K562 (cell line): ENCODE data around the gene CENPP. TPM values are rescaled to one million over a fixed set of nuclear protein-coding genes. Genes with fewer than 3 reads are reported as not detected.

Source experiments
- ATAC-seq: fragments of 200-7000 bp; cut with Tn5 transposase; 3 replicates; pipeline ENCODE4 v1.9.1; 2020; ENCODE audit warnings: moderate library complexity
- BruUV-seq: library from RNA; stranded (reverse); fragments of 400-500 nt; replicated peaks from 2 replicates; lab custom pipeline; 2021; lab: Mats Ljungman, UMichigan
- CTCF ChIA-PET: fragments of 300-600 bp; formaldehyde crosslinking; extraction: SDS; loops from one replicate; lab custom pipeline; 2021; ENCODE audit warnings: low intra/inter-chr PET ratio; lab: Yijun Ruan, JAX
- POLR2A ChIA-PET: fragments of 300-600, 350-650 bp; sonication (Branson Sonifier 250); formaldehyde crosslinking; extraction: SDS; loops from one replicate; lab custom pipeline; 2021; ENCODE audit warnings: antibody characterized with exemption, inconsistent platforms; lab: Yijun Ruan, JAX
- DNase-seq, 4 experiments: peaks; one replicate each; pipeline versions ENCODE4 v3.0.0 to v3.0.0-alpha.2; 2011 to 2018; ENCODE audit warnings: low spot score in 3 of 4, mixed read lengths in 3 of 4; ENCODE audit errors: extremely low read depth in 1 of 4
- FAIRE-seq: peaks from 2 replicates; lab custom pipeline; 2011; peaks lifted over from hg19 to GRCh38; lab: Jason Lieb, UNC
- H2AFZ ChIP-seq: 2 replicates; pipeline ENCODE4 v1.6.0; 2011; ENCODE audit warnings: low read depth, low read length, control low read depth, inconsistent platforms
- H3K27ac ChIP-seq: fragments of 200-600 bp; 3 replicates; pipeline ENCODE4 v1.8.0; 2011; ENCODE audit warnings: low read depth, mild to moderate bottlenecking, control low read depth, inconsistent platforms, low read length, moderate library complexity, mixed read lengths; ENCODE audit errors: extremely low read depth
- H3K27me3 ChIP-seq, 2 experiments: fragments of 300-600 bp in 1 of 2; 2 replicates in 1 of 2; 3 replicates in 1 of 2; pipeline versions ENCODE4 v1.6.0 to v1.8.0; 2011; ENCODE audit warnings: inconsistent platforms in 2 of 2, low read length in 2 of 2, mild to moderate bottlenecking in 1 of 2, mixed read lengths in 1 of 2, moderate library complexity in 1 of 2; ENCODE audit not compliant: control insufficient read depth in 2 of 2, insufficient read depth in 2 of 2
- H3K36me3 ChIP-seq: fragments of 300-600 bp; 3 replicates; pipeline ENCODE4 v1.8.0; 2011; ENCODE audit warnings: mild to moderate bottlenecking, low read length, inconsistent platforms; ENCODE audit not compliant: control insufficient read depth, insufficient read depth
- H3K4me1 ChIP-seq, 2 experiments: fragments of 200-600 bp in 1 of 2; replicated peaks in 1 of 2; 2 replicates in 1 of 2; 3 replicates in 1 of 2; pipeline versions ENCODE4 v1.5.1 to v1.8.0; 2011; ENCODE audit warnings: inconsistent platforms in 2 of 2, low read length in 2 of 2, mild to moderate bottlenecking in 1 of 2, mixed read lengths in 1 of 2, moderate library complexity in 1 of 2; ENCODE audit not compliant: control insufficient read depth in 2 of 2, insufficient read depth in 2 of 2
- H3K4me2 ChIP-seq: 2 replicates; pipeline ENCODE4 v1.6.1; 2011; ENCODE audit warnings: low read length, control low read depth, inconsistent platforms, mixed read lengths; ENCODE audit not compliant: insufficient read depth
- H3K4me3 ChIP-seq: fragments of 200-600 bp; sonication (generic), shearing (Covaris generic); 2 replicates; pipeline ENCODE4 v1.5.1; 2016; ENCODE audit warnings: control low read depth, inconsistent platforms
- H3K79me2 ChIP-seq: fragments of 200-600 bp; 3 replicates; pipeline ENCODE4 v1.8.0; 2011; ENCODE audit warnings: low read length, inconsistent platforms; ENCODE audit not compliant: control insufficient read depth, insufficient read depth
- H3K9ac ChIP-seq, 2 experiments: 2 replicates each; pipeline versions ENCODE4 v1.6.0 to v1.6.1; 2011; ENCODE audit warnings: low read depth in 2 of 2, low read length in 2 of 2, control low read depth in 1 of 2, inconsistent platforms in 1 of 2, mild to moderate bottlenecking in 1 of 2, mixed read lengths in 1 of 2; ENCODE audit not compliant: insufficient read depth in 1 of 2
- H3K9me1 ChIP-seq: one replicate; pipeline ENCODE4 v1.6.0; 2011; ENCODE audit warnings: inconsistent platforms, mild to moderate bottlenecking, low read length, moderate library complexity; ENCODE audit not compliant: control insufficient read depth, insufficient read depth
- H3K9me3 ChIP-seq: replicated peaks from 2 replicates; pipeline ENCODE4 v1.5.1; 2011; ENCODE audit warnings: low read depth, low read length, inconsistent platforms; ENCODE audit not compliant: control insufficient read depth, insufficient read depth
- H4K20me1 ChIP-seq: replicated peaks from 2 replicates; pipeline ENCODE4 v1.6.1; 2011; ENCODE audit warnings: low read length, inconsistent platforms, mixed read lengths; ENCODE audit not compliant: control insufficient read depth, insufficient read depth
- BHLHE40 ChIP-seq: IDR thresholded peaks from 2 replicates; pipeline ENCODE4 v1.6.1; 2011; ENCODE audit warnings: low read length, improper control_type of control experiment
- CBFA2T3 ChIP-seq: fragments of 450-650 bp; IDR thresholded peaks from 2 replicates; pipeline ENCODE4 v1.6.1; 2017
- KAT7 ChIP-seq: sonication (generic); formaldehyde crosslinking; IDR thresholded peaks from 2 replicates; pipeline ENCODE4 v1.8.0; 2022; ENCODE audit warnings: missing genetic modification reagents, mild to moderate bottlenecking, borderline replicate concordance
- ZC3H4 ChIP-seq: sonication (generic); formaldehyde crosslinking; IDR thresholded peaks from 2 replicates; pipeline ENCODE4 v1.9.0; 2021; ENCODE audit warnings: missing genetic modification reagents, borderline replicate concordance
- ZNF699 ChIP-seq: fragments of 250-450 bp; sonication (Bioruptor Pico); IDR thresholded peaks from 2 replicates; pipeline ENCODE4 v1.8.0; 2021; ENCODE audit warnings: mild to moderate bottlenecking, moderate library complexity; ENCODE audit not compliant: insufficient replicate concordance
- WGBS: fragments of 100-300 bp; shearing (Covaris generic); methylation state at CpG from one replicate; pipeline ENCODE4 v1.1.6; 2016; ENCODE audit warnings: low coverage, mixed read lengths; ENCODE audit not compliant: insufficient coverage; ENCODE audit errors: missing lambda C conversion rate; 5-methylcytosine and 5-hydroxymethylcytosine counted together
- in situ Hi-C: fragments of 300-500 bp; cut with MboI; formaldehyde crosslinking; loops from 4 replicates; pipeline ENCODE4 v1.15.0; 2018; ENCODE audit warnings: inconsistent platforms, mixed read lengths
- intact Hi-C: fragments of 100-400 bp; cut with micrococcal nuclease; formaldehyde crosslinking; loops from 2 replicates; pipeline ENCODE4 v1.14.2; 2022
- polyA plus RNA-seq, 8 experiments: library from polyadenylated mRNA; depleted of rRNA in 4 of 8; stranded (reverse) in 5 of 8; unstranded in 3 of 8; fragments of >200 nt; fragmentation: Nextera tagmentation in 2 of 8; fragmentation: Illumina TruSeq in 1 of 8; extraction: Ambion mirVana in 2 of 8; extraction: Trizol in 1 of 8; gene quantifications; 2 replicates each; pipeline versions ENCODE4 v1.2.1 to v1.2.3, GENCODE V29; 2011 to 2014; ENCODE audit warnings: inconsistent platforms in 1 of 8, missing spikeins in 1 of 8
- total RNA-seq, 7 experiments: library from RNA; depleted of rRNA in 6 of 7; stranded (reverse); fragments of >200 nt in 6 of 7; fragmentation: Illumina TruSeq in 2 of 7; extraction: Trizol in 2 of 7; gene quantifications; 2 replicates each; pipeline versions ENCODE4 v1.2.1 to v1.2.3, GENCODE V29; 2011 to 2021; ENCODE audit warnings: low replicate concordance in 1 of 7

CENPP gene
- total and polyA plus RNA-seq, 9 of the 15 experiments (the other 6 are each of a cell fraction or from before 2014, with no cell fraction given), result 8.0 to 28.5 (median 17.9) TPM

GRCh38 chr9:92626484-92626883, 300.7 kb downstream of the CENPP start:
- DNase-seq (no peak), ATAC-seq (no peak), FAIRE-seq (no peak)
- Histone ChIP-seq H3K27me3 (no peaks in the 10 kb centered on the region), H3K9me1 (no peaks in the 10 kb centered on the region), H4K20me1 (no peaks in the 10 kb centered on the region), H3K4me1 (no peaks in the 10 kb centered on the region), H3K27ac (no peak overlapping the region), H3K79me2 (no peaks in the 10 kb centered on the region), H3K4me2 (no peak overlapping the region), H2AFZ (no peak overlapping the region), H3K36me3 (peaks cover 29% of the 10 kb centered on the region; the same call in 2 of the 3 replicates), H3K4me3 (no peak overlapping the region), H3K9ac (no peak overlapping the region), H3K9me3 (no peaks in the 10 kb centered on the region)
- TF ChIP-seq CBFA2T3, result 0 out of 2 replicates have a peak, but pooled peaks have one; percentile 2
- no peak for TF ChIP-seq ZC3H4 (CRISPR knock-in tag)
- ChIA-PET CTCF (no interaction called here), POLR2A (no interaction called here)
- BruUV-seq, result no TSS peak
- in situ Hi-C loops (no loop called here), intact Hi-C loops (no loop called here)

DNA sequence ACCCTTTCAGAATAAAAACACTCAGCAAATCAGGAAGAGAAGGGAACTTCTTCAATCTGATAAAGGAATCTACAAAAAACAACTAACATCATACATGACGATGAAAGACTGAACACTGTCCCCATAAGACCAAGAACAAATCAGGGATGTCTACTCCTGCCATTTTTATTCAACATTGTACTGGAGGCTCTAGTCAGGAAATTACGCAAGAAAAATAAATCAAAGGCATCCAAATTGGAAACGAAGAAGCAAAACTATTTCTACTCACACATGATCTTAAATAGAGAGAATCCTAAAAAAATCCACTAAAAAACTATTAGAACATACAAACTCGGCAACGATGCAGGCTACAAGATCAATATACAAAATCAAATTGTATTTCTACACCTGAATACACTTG, 301.9 kb downstream of the CENPP start:
- H3K4me2 ChIP-seq, result no peak overlapping the region
- DNase-seq, result no peak
- no peak overlapping the region for H2AFZ ChIP-seq
- H3K9ac ChIP-seq, result no peak overlapping the region
- ATAC-seq, result no peak
- H3K36me3 ChIP-seq, result peaks cover 35% of the 10 kb centered on the region
- H4K20me1 ChIP-seq, result no peaks in the 10 kb centered on the region
- no peak for FAIRE-seq
- no peaks in the 10 kb centered on the region for H3K4me1 ChIP-seq
- H3K27me3 ChIP-seq, result no peaks in the 10 kb centered on the region
- 95% methylated on average over 5 of the region's 5 CpGs for WGBS
- CTCF ChIA-PET, result no interaction called here
- H3K9me3 ChIP-seq, result no peaks in the 10 kb centered on the region
- no peak overlapping the region for H3K27ac ChIP-seq
- no peaks in the 10 kb centered on the region for H3K9me1 ChIP-seq
- in situ Hi-C loops, result no loop called here
- no TSS peak for BruUV-seq
- no peaks in the 10 kb centered on the region for H3K79me2 ChIP-seq
- POLR2A ChIA-PET, result no interaction called here
- intact Hi-C loops, result no loop called here
- no peak overlapping the region for H3K4me3 ChIP-seq
- TF ChIP-seq ZNF699 (CRISPR knock-in tag) (no peak), BHLHE40 (no peak), KAT7 (CRISPR knock-in tag) (no peak)
